MM.1S (cell line): ENCODE data around the gene PREX1.

Experiments used
- DNase-seq: peaks from one replicate; pipeline ENCODE4 v3.0.0-alpha.2; 2015
- H2AFZ ChIP-seq: fragments of 300-600 bp; sonication (generic); 2 replicates; pipeline ENCODE4 v1.6.0; 2016; ENCODE audit warnings: antibody characterized with exemption, low read length
- H3F3A ChIP-seq: fragments of 300-600 bp; sonication (generic); 2 replicates; pipeline ENCODE4 v1.6.1; 2016; ENCODE audit warnings: mild to moderate bottlenecking, antibody characterized with exemption, low read length, moderate library complexity, mixed read lengths; ENCODE audit not compliant: insufficient read depth
- H3K27ac ChIP-seq: fragments of 300-600 bp; sonication (generic); 2 replicates; pipeline ENCODE4 v1.5.1; 2016; ENCODE audit warnings: mild to moderate bottlenecking, low read length
- H3K27me3 ChIP-seq: fragments of 300-600 bp; sonication (generic); replicated peaks from 2 replicates; pipeline ENCODE4 v1.6.0; 2016; ENCODE audit warnings: low read length; ENCODE audit not compliant: insufficient read depth
- H3K36me3 ChIP-seq: fragments of 300-600 bp; sonication (generic); replicated peaks from 2 replicates; pipeline ENCODE4 v1.6.1; 2016; ENCODE audit warnings: mild to moderate bottlenecking, low read length, mixed read lengths; ENCODE audit not compliant: insufficient read depth
- H3K4me1 ChIP-seq: fragments of 300-600 bp; sonication (generic); 2 replicates; pipeline ENCODE4 v1.6.1; 2016; ENCODE audit warnings: low read length, mixed read lengths
- H3K4me2 ChIP-seq: fragments of 300-600 bp; sonication (generic); 2 replicates; pipeline ENCODE4 v1.6.0; 2016; ENCODE audit warnings: low read depth, low read length
- H3K4me3 ChIP-seq: fragments of 300-600 bp; sonication (generic); 2 replicates; pipeline ENCODE4 v1.5.1; 2016; ENCODE audit warnings: low read length, mixed read lengths
- H3K79me2 ChIP-seq: fragments of 300-600 bp; sonication (generic); 2 replicates; pipeline ENCODE4 v1.6.1; 2016; ENCODE audit warnings: mixed run types, low read length, mixed read lengths
- H3K9ac ChIP-seq: fragments of 300-600 bp; sonication (generic); 2 replicates; pipeline ENCODE4 v1.6.1; 2016; ENCODE audit warnings: low read length, mixed read lengths
- H3K9me2 ChIP-seq: fragments of 300-600 bp; sonication (generic); replicated peaks from 2 replicates; pipeline ENCODE4 v1.6.1; 2016; ENCODE audit warnings: mild to moderate bottlenecking, low read length, mixed read lengths; ENCODE audit not compliant: insufficient read depth
- H3K9me3 ChIP-seq: fragments of 300-600 bp; sonication (generic); replicated peaks from 2 replicates; pipeline ENCODE4 v1.6.1; 2016; ENCODE audit warnings: mild to moderate bottlenecking, low read length, mixed read lengths; ENCODE audit not compliant: insufficient read depth
- H4K20me1 ChIP-seq: fragments of 300-600 bp; sonication (generic); 2 replicates; pipeline ENCODE4 v1.6.1; 2016; ENCODE audit warnings: mild to moderate bottlenecking, low read length, moderate library complexity, mixed read lengths; ENCODE audit not compliant: insufficient read depth
- EZH2 ChIP-seq: fragments of 300-600 bp; sonication (generic); optimal IDR thresholded peaks from 2 replicates; pipeline ENCODE3; 2017; ENCODE audit warnings: low read depth, mild to moderate bottlenecking, antibody characterized with exemption, low read length, mixed read lengths
- EZH2phosphoT487 ChIP-seq: fragments of 300-600 bp; sonication (generic); IDR thresholded peaks from 2 replicates; pipeline ENCODE4 v1.6.1; 2018; ENCODE audit warnings: antibody characterized with exemption, low read length
- TF ChIP-seq, protein P1 (sequence below): fragments of 300-600 bp; sonication (generic); IDR thresholded peaks from 2 replicates; pipeline ENCODE4 v1.5.1; 2016; ENCODE audit warnings: antibody characterized with exemption, low read length, mixed read lengths

The PREX1 gene

DNA sequence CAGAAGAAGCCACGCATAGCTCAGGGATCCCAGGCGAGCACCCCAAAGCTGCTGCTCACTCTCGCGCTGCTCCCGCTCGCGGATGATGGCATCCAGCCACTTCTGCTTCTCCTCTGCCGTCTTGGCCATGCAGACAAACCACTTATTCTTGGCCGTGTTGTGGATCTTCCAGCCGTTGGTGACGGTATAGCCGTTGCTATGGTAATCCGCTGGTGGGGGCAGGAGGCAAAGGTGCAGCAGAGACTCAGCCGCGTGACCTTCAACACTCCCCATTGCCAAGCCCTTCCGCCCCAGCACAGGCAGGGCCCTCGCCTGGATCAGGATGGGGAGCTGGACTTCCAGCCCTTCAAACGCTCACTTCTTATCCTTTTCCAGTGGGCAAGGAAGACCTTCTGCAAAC, 136.9 kb downstream of the PREX1 start:
- no peak for DNase-seq
- no peaks in the 10 kb centered on the region for H4K20me1 ChIP-seq
- H2AFZ ChIP-seq = no peak overlapping the region
- no peaks in the 10 kb centered on the region for H3K9me3 ChIP-seq
- H3K79me2 ChIP-seq = no peaks in the 10 kb centered on the region
- no peak overlapping the region for H3K9ac ChIP-seq
- H3K4me3 ChIP-seq = no peak overlapping the region
- H3K36me3 ChIP-seq = no peaks in the 10 kb centered on the region
- H3K9me2 ChIP-seq = no peaks in the 10 kb centered on the region
- no peaks in the 10 kb centered on the region for H3F3A ChIP-seq
- TF ChIP-seq EZH2phosphoT487 (no peak), EZH2 (no peak)
- TF ChIP-seq, protein P1, sequence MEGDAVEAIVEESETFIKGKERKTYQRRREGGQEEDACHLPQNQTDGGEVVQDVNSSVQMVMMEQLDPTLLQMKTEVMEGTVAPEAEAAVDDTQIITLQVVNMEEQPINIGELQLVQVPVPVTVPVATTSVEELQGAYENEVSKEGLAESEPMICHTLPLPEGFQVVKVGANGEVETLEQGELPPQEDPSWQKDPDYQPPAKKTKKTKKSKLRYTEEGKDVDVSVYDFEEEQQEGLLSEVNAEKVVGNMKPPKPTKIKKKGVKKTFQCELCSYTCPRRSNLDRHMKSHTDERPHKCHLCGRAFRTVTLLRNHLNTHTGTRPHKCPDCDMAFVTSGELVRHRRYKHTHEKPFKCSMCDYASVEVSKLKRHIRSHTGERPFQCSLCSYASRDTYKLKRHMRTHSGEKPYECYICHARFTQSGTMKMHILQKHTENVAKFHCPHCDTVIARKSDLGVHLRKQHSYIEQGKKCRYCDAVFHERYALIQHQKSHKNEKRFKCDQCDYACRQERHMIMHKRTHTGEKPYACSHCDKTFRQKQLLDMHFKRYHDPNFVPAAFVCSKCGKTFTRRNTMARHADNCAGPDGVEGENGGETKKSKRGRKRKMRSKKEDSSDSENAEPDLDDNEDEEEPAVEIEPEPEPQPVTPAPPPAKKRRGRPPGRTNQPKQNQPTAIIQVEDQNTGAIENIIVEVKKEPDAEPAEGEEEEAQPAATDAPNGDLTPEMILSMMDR = no peak
- no peaks in the 10 kb centered on the region for H3K27me3 ChIP-seq
- no peak overlapping the region for H3K4me2 ChIP-seq
- H3K4me1 ChIP-seq = no peaks in the 10 kb centered on the region
- no peak overlapping the region for H3K27ac ChIP-seq

DNA sequence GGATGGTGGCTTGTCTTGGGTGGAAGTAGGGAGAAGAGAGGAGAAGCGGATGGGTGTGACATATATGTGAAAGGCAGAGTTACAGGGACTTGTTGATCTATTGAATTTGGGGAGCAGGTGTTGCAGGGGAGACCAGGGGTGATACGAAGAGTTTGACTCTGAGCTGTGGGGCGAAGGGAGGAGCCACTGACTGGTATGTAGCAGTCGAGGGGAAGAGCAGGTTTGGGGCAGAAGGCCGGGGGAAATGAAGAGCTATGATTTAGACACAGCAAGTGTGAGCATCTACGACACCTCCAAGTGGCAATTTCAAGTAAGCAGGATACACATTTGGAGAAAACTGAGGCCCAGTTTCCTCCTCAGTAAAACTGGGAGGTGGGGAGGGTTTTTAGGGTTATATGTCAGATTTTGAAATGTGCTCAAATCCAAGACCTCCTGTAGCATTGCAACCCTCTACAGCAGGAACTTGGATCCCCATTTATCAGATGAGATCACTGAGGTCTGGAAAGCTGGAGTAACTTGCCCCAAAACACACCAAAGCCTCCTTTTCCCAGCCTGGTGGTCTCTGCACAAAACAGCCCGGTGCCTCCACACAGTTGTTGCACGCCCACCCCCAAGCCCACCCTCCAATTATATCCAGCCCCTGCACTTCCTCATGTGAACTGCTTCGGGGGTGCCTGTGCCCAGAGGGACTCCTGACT, 137.8 kb downstream of the PREX1 start:
- TF ChIP-seq EZH2 = no peak
- TF ChIP-seq EZH2phosphoT487 = no peak
- TF ChIP-seq, protein P1 = no peak
- Histone ChIP-seq H3K9me2 (no peaks in the 10 kb centered on the region), H3K4me3 (no peak overlapping the region), H3K4me1 (no peaks in the 10 kb centered on the region), H3K36me3 (no peaks in the 10 kb centered on the region), H3K27me3 (no peaks in the 10 kb centered on the region), H3K4me2 (no peak overlapping the region), H4K20me1 (no peaks in the 10 kb centered on the region), H3K9ac (no peak overlapping the region), H3K27ac (no peak overlapping the region), H3K9me3 (no peaks in the 10 kb centered on the region), H3K79me2 (no peaks in the 10 kb centered on the region), H2AFZ (no peak overlapping the region), H3F3A (no peaks in the 10 kb centered on the region)
- DNase-seq = no peak

DNA sequence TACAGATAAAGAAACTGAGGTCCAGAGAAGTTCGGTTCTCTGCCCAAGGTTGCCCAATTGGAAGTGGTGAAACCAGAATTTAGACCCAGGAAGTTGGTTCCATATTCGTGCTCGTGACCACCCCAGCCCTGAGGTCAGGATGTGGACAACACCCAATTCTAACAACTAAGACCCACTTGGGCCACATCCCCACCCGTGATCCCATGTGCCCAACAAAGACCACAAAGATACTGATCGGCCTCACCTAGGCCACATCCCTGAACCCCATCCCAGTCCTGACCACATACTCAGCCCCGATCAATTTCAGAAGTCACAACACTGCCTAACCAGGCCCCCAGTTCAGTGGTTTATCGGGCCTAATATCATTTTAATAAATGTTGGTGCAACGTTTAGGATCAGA, 138.4 kb downstream of the PREX1 start:
- Histone ChIP-seq H2AFZ (no peak overlapping the region), H3K9me3 (no peaks in the 10 kb centered on the region), H3K9me2 (no peaks in the 10 kb centered on the region), H3K4me2 (no peak overlapping the region), H4K20me1 (no peaks in the 10 kb centered on the region), H3F3A (no peaks in the 10 kb centered on the region), H3K9ac (no peak overlapping the region), H3K27ac (no peak overlapping the region), H3K4me1 (no peaks in the 10 kb centered on the region), H3K27me3 (no peaks in the 10 kb centered on the region), H3K36me3 (no peaks in the 10 kb centered on the region), H3K79me2 (no peaks in the 10 kb centered on the region), H3K4me3 (no peak overlapping the region)
- DNase-seq = no peak
- TF ChIP-seq EZH2 = no peak
- TF ChIP-seq, protein P1 = no peak
- TF ChIP-seq EZH2phosphoT487 = no peak
